GM23338 (cell line): ENCODE data around the gene STEAP2.

Experiments
- CREB1 ChIP-seq: fragments of 250-450 bp; sonication (Bioruptor Pico); IDR thresholded peaks from 2 replicates; pipeline ENCODE4 v1.5.0; 2020; ENCODE audit warnings: low read depth, mild to moderate bottlenecking, moderate library complexity
- EZH2 ChIP-seq: fragments of 200-600 bp; sonication (generic); IDR thresholded peaks from one replicate; pipeline ENCODE4 v1.8.0; 2017; ENCODE audit warnings: antibody characterized with exemption, mild to moderate bottlenecking, low read depth; ENCODE audit not compliant: unreplicated experiment
- EZH2phosphoT487 ChIP-seq: fragments of 200-600 bp; sonication (generic); IDR thresholded peaks from one replicate; pipeline ENCODE4 v1.8.1; 2018; ENCODE audit warnings: antibody characterized with exemption; ENCODE audit not compliant: unreplicated experiment
- JUNB ChIP-seq: IDR thresholded peaks from one replicate; pipeline ENCODE4 v1.6.1; 2016; ENCODE audit warnings: antibody characterized with exemption; ENCODE audit not compliant: unreplicated experiment
- NANOG ChIP-seq: IDR thresholded peaks from 2 replicates; pipeline ENCODE4 v1.6.1; 2016; ENCODE audit warnings: antibody characterized with exemption, borderline replicate concordance
- POLR2AphosphoS5 ChIP-seq: IDR thresholded peaks from 2 replicates; pipeline ENCODE4 v1.6.1; 2016; ENCODE audit warnings: antibody characterized with exemption, low read depth
- REST ChIP-seq: IDR thresholded peaks from one replicate; pipeline ENCODE4 v1.6.1; 2018; ENCODE audit warnings: antibody characterized with exemption; ENCODE audit not compliant: unreplicated experiment
- STAT1 ChIP-seq: IDR thresholded peaks from one replicate; pipeline ENCODE4 v1.6.1; 2016; ENCODE audit warnings: antibody characterized with exemption; ENCODE audit not compliant: unreplicated experiment
- ZNF114 ChIP-seq: fragments of 250-450 bp; sonication (Bioruptor Pico); IDR thresholded peaks from 2 replicates; pipeline ENCODE4 v1.5.0; 2020; ENCODE audit warnings: mild to moderate bottlenecking, moderate library complexity
- ZNF331 ChIP-seq: fragments of 250-450 bp; sonication (Bioruptor Pico); IDR thresholded peaks from 2 replicates; pipeline ENCODE4 v1.5.0; 2020; ENCODE audit warnings: low read depth, mild to moderate bottlenecking, moderate library complexity
- TF ChIP-seq, protein P1 (sequence below), 2 experiments: fragments of 200-600 bp in 1 of 2; sonication (generic) in 1 of 2; conservative IDR thresholded peaks; 2 replicates each; pipeline versions ENCODE4 v1.5.1 to v1.6.1; 2016 to 2017; ENCODE audit warnings: antibody characterized with exemption in 2 of 2, low read depth in 2 of 2, mild to moderate bottlenecking in 2 of 2, moderate library complexity in 1 of 2
- TF ChIP-seq, protein P2 (sequence below): IDR thresholded peaks from 2 replicates; pipeline ENCODE4 v1.6.1; 2016; ENCODE audit warnings: antibody characterized with exemption
- TF ChIP-seq, protein P3 (sequence below): fragments of 250-450 bp; sonication (Bioruptor Pico); IDR thresholded peaks from 2 replicates; pipeline ENCODE4 v1.5.0; 2020; ENCODE audit warnings: mild to moderate bottlenecking, moderate library complexity

DNA sequence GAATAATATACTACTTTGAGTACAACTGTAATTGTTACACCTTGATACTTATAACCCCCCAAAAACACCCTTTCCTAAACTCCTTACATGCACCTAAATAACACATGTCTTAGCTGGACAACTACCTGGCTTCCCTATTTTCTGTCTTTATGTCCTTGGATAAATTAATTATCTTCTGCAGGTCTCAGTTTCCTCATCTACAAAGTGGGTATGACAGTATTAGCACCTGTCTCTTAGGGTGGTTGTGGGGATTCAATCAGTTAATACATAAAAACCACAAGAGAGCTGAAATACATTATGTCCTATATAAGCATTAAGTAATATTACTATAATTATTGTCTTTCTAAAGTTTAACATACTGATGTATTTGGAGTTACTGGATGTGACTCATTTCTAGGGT lies 10.8 kb downstream of the STEAP2 start:
- TF ChIP-seq, protein P1, sequence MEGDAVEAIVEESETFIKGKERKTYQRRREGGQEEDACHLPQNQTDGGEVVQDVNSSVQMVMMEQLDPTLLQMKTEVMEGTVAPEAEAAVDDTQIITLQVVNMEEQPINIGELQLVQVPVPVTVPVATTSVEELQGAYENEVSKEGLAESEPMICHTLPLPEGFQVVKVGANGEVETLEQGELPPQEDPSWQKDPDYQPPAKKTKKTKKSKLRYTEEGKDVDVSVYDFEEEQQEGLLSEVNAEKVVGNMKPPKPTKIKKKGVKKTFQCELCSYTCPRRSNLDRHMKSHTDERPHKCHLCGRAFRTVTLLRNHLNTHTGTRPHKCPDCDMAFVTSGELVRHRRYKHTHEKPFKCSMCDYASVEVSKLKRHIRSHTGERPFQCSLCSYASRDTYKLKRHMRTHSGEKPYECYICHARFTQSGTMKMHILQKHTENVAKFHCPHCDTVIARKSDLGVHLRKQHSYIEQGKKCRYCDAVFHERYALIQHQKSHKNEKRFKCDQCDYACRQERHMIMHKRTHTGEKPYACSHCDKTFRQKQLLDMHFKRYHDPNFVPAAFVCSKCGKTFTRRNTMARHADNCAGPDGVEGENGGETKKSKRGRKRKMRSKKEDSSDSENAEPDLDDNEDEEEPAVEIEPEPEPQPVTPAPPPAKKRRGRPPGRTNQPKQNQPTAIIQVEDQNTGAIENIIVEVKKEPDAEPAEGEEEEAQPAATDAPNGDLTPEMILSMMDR (conservative IDR thresholded peaks at IDR 0.05; ENCODE audit: low read depth in 2 of 2): no peak
- TF ChIP-seq POLR2AphosphoS5 (no peak), EZH2 (no peak), EZH2phosphoT487 (no peak), ZNF114 (no peak), ZNF331 (CRISPR knock-in tag) (no peak), REST (no peak), NANOG (no peak), CREB1 (no peak), JUNB (no peak), STAT1 (no peak)
- TF ChIP-seq, protein P2, sequence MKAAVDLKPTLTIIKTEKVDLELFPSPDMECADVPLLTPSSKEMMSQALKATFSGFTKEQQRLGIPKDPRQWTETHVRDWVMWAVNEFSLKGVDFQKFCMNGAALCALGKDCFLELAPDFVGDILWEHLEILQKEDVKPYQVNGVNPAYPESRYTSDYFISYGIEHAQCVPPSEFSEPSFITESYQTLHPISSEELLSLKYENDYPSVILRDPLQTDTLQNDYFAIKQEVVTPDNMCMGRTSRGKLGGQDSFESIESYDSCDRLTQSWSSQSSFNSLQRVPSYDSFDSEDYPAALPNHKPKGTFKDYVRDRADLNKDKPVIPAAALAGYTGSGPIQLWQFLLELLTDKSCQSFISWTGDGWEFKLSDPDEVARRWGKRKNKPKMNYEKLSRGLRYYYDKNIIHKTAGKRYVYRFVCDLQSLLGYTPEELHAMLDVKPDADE: no peak
- TF ChIP-seq, protein P3, sequence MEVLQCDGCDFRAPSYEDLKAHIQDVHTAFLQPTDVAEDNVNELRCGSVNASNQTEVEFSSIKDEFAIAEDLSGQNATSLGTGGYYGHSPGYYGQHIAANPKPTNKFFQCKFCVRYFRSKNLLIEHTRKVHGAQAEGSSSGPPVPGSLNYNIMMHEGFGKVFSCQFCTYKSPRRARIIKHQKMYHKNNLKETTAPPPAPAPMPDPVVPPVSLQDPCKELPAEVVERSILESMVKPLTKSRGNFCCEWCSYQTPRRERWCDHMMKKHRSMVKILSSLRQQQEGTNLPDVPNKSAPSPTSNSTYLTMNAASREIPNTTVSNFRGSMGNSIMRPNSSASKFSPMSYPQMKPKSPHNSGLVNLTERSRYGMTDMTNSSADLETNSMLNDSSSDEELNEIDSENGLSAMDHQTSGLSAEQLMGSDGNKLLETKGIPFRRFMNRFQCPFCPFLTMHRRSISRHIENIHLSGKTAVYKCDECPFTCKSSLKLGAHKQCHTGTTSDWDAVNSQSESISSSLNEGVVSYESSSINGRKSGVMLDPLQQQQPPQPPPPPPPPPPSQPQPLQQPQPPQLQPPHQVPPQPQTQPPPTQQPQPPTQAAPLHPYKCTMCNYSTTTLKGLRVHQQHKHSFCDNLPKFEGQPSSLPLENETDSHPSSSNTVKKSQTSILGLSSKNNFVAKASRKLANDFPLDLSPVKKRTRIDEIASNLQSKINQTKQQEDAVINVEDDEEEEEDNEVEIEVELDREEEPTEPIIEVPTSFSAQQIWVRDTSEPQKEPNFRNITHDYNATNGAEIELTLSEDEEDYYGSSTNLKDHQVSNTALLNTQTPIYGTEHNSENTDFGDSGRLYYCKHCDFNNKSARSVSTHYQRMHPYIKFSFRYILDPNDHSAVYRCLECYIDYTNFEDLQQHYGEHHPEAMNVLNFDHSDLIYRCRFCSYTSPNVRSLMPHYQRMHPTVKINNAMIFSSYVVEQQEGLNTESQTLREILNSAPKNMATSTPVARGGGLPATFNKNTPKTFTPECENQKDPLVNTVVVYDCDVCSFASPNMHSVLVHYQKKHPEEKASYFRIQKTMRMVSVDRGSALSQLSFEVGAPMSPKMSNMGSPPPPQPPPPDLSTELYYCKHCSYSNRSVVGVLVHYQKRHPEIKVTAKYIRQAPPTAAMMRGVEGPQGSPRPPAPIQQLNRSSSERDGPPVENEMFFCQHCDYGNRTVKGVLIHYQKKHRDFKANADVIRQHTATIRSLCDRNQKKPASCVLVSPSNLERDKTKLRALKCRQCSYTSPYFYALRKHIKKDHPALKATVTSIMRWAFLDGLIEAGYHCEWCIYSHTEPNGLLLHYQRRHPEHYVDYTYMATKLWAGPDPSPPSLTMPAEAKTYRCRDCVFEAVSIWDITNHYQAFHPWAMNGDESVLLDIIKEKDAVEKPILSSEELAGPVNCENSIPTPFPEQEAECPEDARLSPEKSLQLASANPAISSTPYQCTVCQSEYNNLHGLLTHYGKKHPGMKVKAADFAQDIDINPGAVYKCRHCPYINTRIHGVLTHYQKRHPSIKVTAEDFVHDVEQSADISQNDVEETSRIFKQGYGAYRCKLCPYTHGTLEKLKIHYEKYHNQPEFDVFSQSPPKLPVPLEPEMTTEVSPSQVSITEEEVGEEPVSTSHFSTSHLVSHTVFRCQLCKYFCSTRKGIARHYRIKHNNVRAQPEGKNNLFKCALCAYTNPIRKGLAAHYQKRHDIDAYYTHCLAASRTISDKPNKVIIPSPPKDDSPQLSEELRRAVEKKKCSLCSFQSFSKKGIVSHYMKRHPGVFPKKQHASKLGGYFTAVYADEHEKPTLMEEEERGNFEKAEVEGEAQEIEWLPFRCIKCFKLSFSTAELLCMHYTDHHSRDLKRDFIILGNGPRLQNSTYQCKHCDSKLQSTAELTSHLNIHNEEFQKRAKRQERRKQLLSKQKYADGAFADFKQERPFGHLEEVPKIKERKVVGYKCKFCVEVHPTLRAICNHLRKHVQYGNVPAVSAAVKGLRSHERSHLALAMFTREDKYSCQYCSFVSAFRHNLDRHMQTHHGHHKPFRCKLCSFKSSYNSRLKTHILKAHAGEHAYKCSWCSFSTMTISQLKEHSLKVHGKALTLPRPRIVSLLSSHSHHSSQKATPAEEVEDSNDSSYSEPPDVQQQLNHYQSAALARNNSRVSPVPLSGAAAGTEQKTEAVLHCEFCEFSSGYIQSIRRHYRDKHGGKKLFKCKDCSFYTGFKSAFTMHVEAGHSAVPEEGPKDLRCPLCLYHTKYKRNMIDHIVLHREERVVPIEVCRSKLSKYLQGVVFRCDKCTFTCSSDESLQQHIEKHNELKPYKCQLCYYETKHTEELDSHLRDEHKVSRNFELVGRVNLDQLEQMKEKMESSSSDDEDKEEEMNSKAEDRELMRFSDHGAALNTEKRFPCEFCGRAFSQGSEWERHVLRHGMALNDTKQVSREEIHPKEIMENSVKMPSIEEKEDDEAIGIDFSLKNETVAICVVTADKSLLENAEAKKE: no peak
